HUES64 (cell line): ENCODE results near the gene FGB.
A peak's percentile ranks its signal among the peaks of the same experiment; 100 is the strongest.

Experiments
- H3K27ac ChIP-seq: 2 replicates; pipeline ENCODE4 v1.7.0; 2013; ENCODE audit warnings: low read depth, low read length, inconsistent platforms
- H3K27me3 ChIP-seq: 2 replicates; pipeline ENCODE4 v1.6.1; 2013; ENCODE audit warnings: mild to moderate bottlenecking, low read length; ENCODE audit not compliant: insufficient read depth
- H3K36me3 ChIP-seq: 2 replicates; pipeline ENCODE4 v1.6.1; 2013; ENCODE audit warnings: mild to moderate bottlenecking, low read length; ENCODE audit not compliant: insufficient read depth
- H3K4me1 ChIP-seq: 2 replicates; pipeline ENCODE4 v1.6.1; 2013; ENCODE audit warnings: mild to moderate bottlenecking, low read length, moderate library complexity; ENCODE audit not compliant: insufficient read depth
- H3K4me3 ChIP-seq: 2 replicates; pipeline ENCODE4 v1.5.1; 2013; ENCODE audit warnings: mild to moderate bottlenecking, low read length, moderate library complexity
- H3K9ac ChIP-seq: 2 replicates; pipeline ENCODE4 v1.6.1; 2013; ENCODE audit warnings: mild to moderate bottlenecking, low read depth, low read length
- H3K9me3 ChIP-seq: 2 replicates; pipeline ENCODE4 v1.6.1; 2013; ENCODE audit warnings: low read depth, low read length; ENCODE audit not compliant: insufficient read depth
- WGBS: fragments of 150-250, 120-280 bp; methylation state at CpG from one replicate; pipeline ENCODE4 v1.1.7; 2013; ENCODE audit warnings: missing lambda C conversion rate; 5-methylcytosine and 5-hydroxymethylcytosine counted together

FGB gene

GRCh38 chr4:154545689-154546088, 17.1 kb upstream of the FGB start:
- Histone ChIP-seq H3K27ac (no peak overlapping the region), H3K4me3 (no peak overlapping the region), H3K36me3 (peaks cover 79% of the 10 kb centered on the region), H3K4me1 (peaks cover 10% of the 10 kb centered on the region; the same call in 1 of the 2 replicates), H3K9me3 (no peaks in the 10 kb centered on the region), H3K9ac (no peak overlapping the region), H3K27me3 (no peaks in the 10 kb centered on the region)
- 96% methylated on average over 4 of the region's 4 CpGs for WGBS

- peak within 1 kb of the TSS; percentile 82 for H3K9ac ChIP-seq
- H3K27me3 ChIP-seq, result no peaks in the 10 kb centered on the region
- peaks cover 13% of the 10 kb centered on the region; the same call in 1 of the 2 replicates for H3K4me1 ChIP-seq
- no peaks in the 10 kb centered on the region for H3K9me3 ChIP-seq
- H3K27ac ChIP-seq, result peak within 1 kb of the TSS; percentile 62
- peaks cover 34% of the 10 kb centered on the region for H3K36me3 ChIP-seq
- 4% methylated on average over 51 of the region's 51 CpGs for WGBS
- H3K4me3 ChIP-seq, result peak within 1 kb of the TSS; percentile 96
Measured at GRCh38 chr4:154549894-154550790, 12.7 kb upstream of the FGB start, which contains the start of gene PLRG1. TSS of gene PLRG1 (minus strand) at chr4:154550400. CDS start at chr4:154550308, 92 bp downstream.

GRCh38 chr4:154551872-154552686, 10.7 kb upstream of the FGB start:
- WGBS, result 22% methylated on average over 2 of the region's 6 CpGs
- H3K27ac ChIP-seq, result no peak overlapping the region
- H3K4me1 ChIP-seq, result peaks cover 13% of the 10 kb centered on the region; the same call in 1 of the 2 replicates
- no peaks in the 10 kb centered on the region for H3K27me3 ChIP-seq
- H3K9ac ChIP-seq, result no peak overlapping the region
- peaks cover 15% of the 10 kb centered on the region for H3K36me3 ChIP-seq
- H3K9me3 ChIP-seq, result no peaks in the 10 kb centered on the region
- no peak overlapping the region for H3K4me3 ChIP-seq

DNA sequence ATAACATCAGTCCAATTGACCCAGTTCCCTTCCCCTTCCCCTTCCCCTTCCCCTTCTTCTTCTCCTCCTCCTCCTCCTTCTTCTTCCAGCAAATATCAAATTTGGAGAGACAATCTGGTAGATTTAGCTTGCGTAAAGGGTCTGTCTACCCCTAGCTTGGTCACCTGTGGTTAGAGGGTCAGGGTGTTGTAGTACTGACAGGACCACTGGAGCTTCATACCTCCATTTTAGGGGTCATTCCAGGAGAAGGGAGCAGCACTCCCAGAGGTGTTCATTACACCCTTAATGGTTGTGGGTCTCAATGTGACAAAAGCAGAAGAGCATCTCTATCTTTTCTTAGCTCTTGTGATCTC, 3.7 kb upstream of the FGB start:
- H3K27ac ChIP-seq, result no peak overlapping the region
- WGBS, result 94% methylated on average over 1 of the region's 1 CpG
- no peaks in the 10 kb centered on the region for H3K27me3 ChIP-seq
- H3K36me3 ChIP-seq, result no peaks in the 10 kb centered on the region
- no peaks in the 10 kb centered on the region for H3K4me1 ChIP-seq
- H3K4me3 ChIP-seq, result no peak overlapping the region
- no peak overlapping the region for H3K9ac ChIP-seq
- H3K9me3 ChIP-seq, result no peaks in the 10 kb centered on the region

DNA sequence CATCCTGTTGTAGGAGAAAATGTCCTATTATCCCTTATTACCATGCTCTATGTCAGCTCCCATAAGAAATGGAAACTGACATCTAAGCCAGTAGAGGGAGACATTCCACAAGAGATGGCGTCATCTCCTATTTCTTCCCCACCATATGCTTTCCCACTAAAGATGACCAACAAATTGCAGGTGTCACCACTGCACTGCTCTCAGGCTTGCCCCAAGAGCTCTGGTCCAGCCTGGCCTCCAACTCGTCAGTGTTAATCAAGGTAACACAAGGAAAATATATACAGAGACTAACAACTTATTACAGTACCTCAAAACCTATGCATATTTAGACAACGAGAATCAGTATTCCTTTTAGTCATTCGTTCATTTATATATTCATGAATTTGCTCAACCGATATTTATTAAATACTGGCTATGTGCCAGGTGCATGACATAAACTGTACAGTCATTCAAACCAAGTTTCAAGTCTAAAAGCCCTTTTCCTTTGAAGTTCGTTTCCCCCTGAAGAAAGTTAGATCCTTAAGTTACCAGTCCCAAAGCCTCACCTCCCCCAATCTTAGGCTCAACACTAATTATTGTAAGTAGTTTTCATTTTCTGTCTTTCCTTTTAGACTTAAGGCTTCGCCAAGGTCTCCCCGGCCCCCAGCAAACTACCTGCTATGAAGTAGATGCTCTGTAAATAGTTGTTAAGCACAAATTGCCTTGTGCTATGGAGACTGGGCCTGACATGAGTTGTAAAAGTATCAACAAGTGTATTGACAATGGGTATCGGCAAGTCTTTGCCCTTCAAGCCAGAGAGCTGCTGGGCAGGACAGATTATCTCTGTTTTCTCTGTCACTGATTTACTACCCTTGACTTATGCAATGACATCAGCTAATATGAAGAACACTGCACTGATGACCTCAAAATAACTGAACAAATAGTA, 3.1 kb upstream of the FGB start:
- Histone ChIP-seq H3K9me3 (no peaks in the 10 kb centered on the region), H3K4me1 (no peaks in the 10 kb centered on the region), H3K27ac (no peak overlapping the region), H3K9ac (no peak overlapping the region), H3K36me3 (no peaks in the 10 kb centered on the region), H3K4me3 (no peak overlapping the region), H3K27me3 (no peaks in the 10 kb centered on the region)
- 80% methylated on average over 9 of the region's 9 CpGs for WGBS

GRCh38 chr4:154560419-154560801, 2.4 kb upstream of the FGB start:
- H3K27me3 ChIP-seq, result no peaks in the 10 kb centered on the region
- no peak overlapping the region for H3K27ac ChIP-seq
- no peaks in the 10 kb centered on the region for H3K9me3 ChIP-seq
- no peaks in the 10 kb centered on the region for H3K36me3 ChIP-seq
- H3K9ac ChIP-seq, result no peak overlapping the region
- H3K4me1 ChIP-seq, result no peaks in the 10 kb centered on the region
- WGBS, result 100% methylated on average over 1 of the region's 1 CpG
- no peak overlapping the region for H3K4me3 ChIP-seq

DNA sequence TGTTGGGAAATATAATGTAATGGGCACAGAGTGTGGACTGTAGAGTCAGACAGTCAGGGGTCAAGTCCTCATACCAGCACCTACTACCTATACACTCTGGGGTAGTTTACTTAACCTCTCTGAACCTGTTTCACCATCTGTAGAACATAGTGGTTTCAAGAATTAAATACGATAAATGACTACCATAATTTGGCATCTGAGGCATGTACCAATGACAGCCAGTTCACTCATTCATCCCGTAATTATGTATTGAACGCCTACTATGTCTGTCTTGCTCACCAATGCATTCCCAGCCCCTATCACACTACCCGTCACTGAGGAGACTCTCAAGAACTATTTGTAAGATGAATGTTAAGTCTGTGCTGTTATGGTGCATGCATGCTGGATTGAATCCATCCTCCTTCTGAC, 2.0 kb upstream of the FGB start:
- H3K9me3 ChIP-seq, result no peaks in the 10 kb centered on the region
- H3K27ac ChIP-seq, result no peak overlapping the region
- no peak overlapping the region for H3K9ac ChIP-seq
- WGBS, result 98% methylated on average over 3 of the region's 4 CpGs
- no peak overlapping the region for H3K4me3 ChIP-seq
- H3K4me1 ChIP-seq, result no peaks in the 10 kb centered on the region
- no peaks in the 10 kb centered on the region for H3K27me3 ChIP-seq
- no peaks in the 10 kb centered on the region for H3K36me3 ChIP-seq

- Histone ChIP-seq H3K9ac (no peak overlapping the region), H3K27ac (no peak overlapping the region), H3K4me1 (no peaks in the 10 kb centered on the region), H3K27me3 (no peaks in the 10 kb centered on the region), H3K36me3 (no peaks in the 10 kb centered on the region), H3K4me3 (no peak overlapping the region), H3K9me3 (no peaks in the 10 kb centered on the region)
- no CpG with 5 or more reads among the region's 1 CpG for WGBS
Measured at GRCh38 chr4:154564311-154564710, 1.5 kb downstream of the FGB start.

DNA sequence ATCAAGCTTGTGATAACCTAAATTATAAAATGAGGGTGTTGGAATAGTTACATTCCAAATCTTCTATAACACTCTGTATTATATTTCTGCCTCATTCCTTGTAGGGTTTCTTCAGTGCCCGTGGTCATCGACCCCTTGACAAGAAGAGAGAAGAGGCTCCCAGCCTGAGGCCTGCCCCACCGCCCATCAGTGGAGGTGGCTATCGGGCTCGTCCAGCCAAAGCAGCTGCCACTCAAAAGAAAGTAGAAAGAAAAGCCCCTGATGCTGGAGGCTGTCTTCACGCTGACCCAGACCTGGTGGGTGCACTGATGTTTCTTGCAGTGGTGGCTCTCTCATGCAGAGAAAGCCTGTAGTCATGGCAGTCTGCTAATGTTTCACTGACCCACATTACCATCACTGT, 2.9 kb downstream of the FGB start:
- Histone ChIP-seq H3K9me3 (no peaks in the 10 kb centered on the region), H3K4me1 (no peaks in the 10 kb centered on the region), H3K27me3 (no peaks in the 10 kb centered on the region), H3K9ac (no peak overlapping the region), H3K27ac (no peak overlapping the region), H3K36me3 (no peaks in the 10 kb centered on the region), H3K4me3 (no peak overlapping the region)
- 91% methylated on average over 6 of the region's 6 CpGs for WGBS

- Histone ChIP-seq H3K27ac (no peak overlapping the region), H3K9ac (no peak overlapping the region), H3K9me3 (no peaks in the 10 kb centered on the region), H3K4me1 (no peaks in the 10 kb centered on the region), H3K27me3 (no peaks in the 10 kb centered on the region), H3K4me3 (no peak overlapping the region), H3K36me3 (no peaks in the 10 kb centered on the region)
- WGBS, result 89% methylated on average over 5 of the region's 5 CpGs
Measured at GRCh38 chr4:154566639-154567204, 3.9 kb downstream of the FGB start.
